ENCODE data around the gene C20orf173. TPM values are rescaled to one million over a fixed set of nuclear protein-coding genes. Genes with fewer than 3 reads are reported as not detected.
"Not testable (repeated sequence)": the region's sequence is repeated elsewhere in the genome, so short reads cannot be mapped to it uniquely, and the experiment has no call there.

C20orf173 gene
- total and polyA plus RNA-seq, 7 donors, result not detected

- ATAC-seq (no peak), DNase-seq (peak in 1 of 2 donors; percentile 49)
- peaks cover 0 to 45% of the 10 kb centered on the region in 2 donors for H3K36me3 ChIP-seq (ENCODE audit: insufficient read depth in 1 of 2, low read depth in 1 of 2)
- no peak overlapping the region for H3K4me3 ChIP-seq
- no peaks in the 10 kb centered on the region for H3K9me3 ChIP-seq
- 86 to 88% (median 87%) methylated on average over 22 to 24 of the region's 24 CpGs for WGBS, 3 donors
- H3K27ac ChIP-seq, result no peak overlapping the region
- H3K27me3 ChIP-seq (ENCODE audit: insufficient read depth in 3 of 3, low read length in 2 of 3), result no peaks in the 10 kb centered on the region
- H3K4me1 ChIP-seq, result no peaks in the 10 kb centered on the region
- TF ChIP-seq CTCF (IDR thresholded peaks at IDR 0.05), result no peak
- intact Hi-C loops (cut with DNase I), result no loop called here
These were observed 29.7 kb upstream of the C20orf173 start for GRCh38 chr20:35559042-35559693.

- Histone ChIP-seq H3K27ac (no peak overlapping the region), H3K36me3 (ENCODE audit: insufficient read depth in 1 of 2, low read depth in 1 of 2) (peaks cover 0 to 52% of the 10 kb centered on the region in 2 donors), H3K4me3 (no peak overlapping the region), H3K9me3 (no peaks in the 10 kb centered on the region), H3K27me3 (ENCODE audit: insufficient read depth in 3 of 3, low read length in 2 of 3) (no peaks in the 10 kb centered on the region), H3K4me1 (no peaks in the 10 kb centered on the region)
- no peak for TF ChIP-seq CTCF (IDR thresholded peaks at IDR 0.05)
- DNase-seq (peak in 1 of 2 donors; percentile 22), ATAC-seq (no peak)
- WGBS, 3 donors, result 88 to 95% (median 89%) methylated on average over 4 of the region's 4 CpGs
- intact Hi-C loops (cut with DNase I), result no loop called here
These were observed 29.0 kb upstream of the C20orf173 start for GRCh38 chr20:35558451-35558850.

GRCh38 chr20:35556871-35557270 lies 27.4 kb upstream of the C20orf173 start:
- Histone ChIP-seq H3K36me3 (ENCODE audit: insufficient read depth in 1 of 2, low read depth in 1 of 2) (peaks cover 2 to 66% of the 10 kb centered on the region in 2 donors), H3K4me3 (no peak overlapping the region), H3K9me3 (no peaks in the 10 kb centered on the region), H3K27me3 (ENCODE audit: insufficient read depth in 3 of 3, low read length in 2 of 3) (no peaks in the 10 kb centered on the region), H3K27ac (no peak overlapping the region), H3K4me1 (no peaks in the 10 kb centered on the region)
- no peak for TF ChIP-seq CTCF (IDR thresholded peaks at IDR 0.05)
- intact Hi-C loops (cut with DNase I), result no loop called here
- ATAC-seq (no peak), DNase-seq (no peak)
- 94 to 97% (median 96%) methylated on average over 8 of the region's 8 CpGs for WGBS, 3 donors

- ATAC-seq (no peak), DNase-seq (peak in 1 of 2 donors; percentile 16)
- Histone ChIP-seq H3K27ac (no peak overlapping the region), H3K9me3 (no peaks in the 10 kb centered on the region), H3K36me3 (ENCODE audit: insufficient read depth in 1 of 2, low read depth in 1 of 2) (peaks cover 5 to 74% of the 10 kb centered on the region in 2 donors), H3K4me1 (no peaks in the 10 kb centered on the region), H3K4me3 (no peak overlapping the region), H3K27me3 (ENCODE audit: insufficient read depth in 3 of 3, low read length in 2 of 3) (no peaks in the 10 kb centered on the region)
- intact Hi-C loops (cut with DNase I), result no loop called here
- 95 to 96% (median 96%) methylated on average over 21 of the region's 21 CpGs for WGBS, 3 donors
- TF ChIP-seq CTCF (IDR thresholded peaks at IDR 0.05), result no peak
These were observed 26.6 kb upstream of the C20orf173 start for GRCh38 chr20:35555951-35556645.

- ATAC-seq, result peak; percentile 36 to 69 (median 51)
These were observed 26.0 kb upstream of the C20orf173 start for GRCh38 chr20:35555461-35555860.

More at GRCh38 chr20:35555461-35555860, 26.0 kb upstream of the C20orf173 start:
- intact Hi-C loops (cut with DNase I); H3K27me3 ChIP-seq (ENCODE audit: insufficient read depth in 3 of 3, low read length in 2 of 3); H3K9me3 ChIP-seq; H3K27ac ChIP-seq; H3K4me3 ChIP-seq; H3K4me1 ChIP-seq: not testable (repeated sequence)
- 58 to 74% (median 60%) methylated on average over 4 of the region's 4 CpGs for WGBS, 3 donors
- H3K36me3 ChIP-seq (ENCODE audit: insufficient read depth in 1 of 2, low read depth in 1 of 2), result peaks cover 5 to 81% of the 10 kb centered on the region in 2 donors
- peak in 1 of 2 donors; percentile 34 for DNase-seq

Data from psoas muscle (tissue), 8 donors.